Activated CD4-positive, alpha-beta memory T cell treated with anti-CD3 and anti-CD28 coated beads, Interleukin-2, amount 10 ng/mL, durations not matched to agents 7 days and 5 days (primary cell): ENCODE results near the gene PSTPIP1. TPM values are rescaled to one million over a fixed set of nuclear protein-coding genes. Genes with fewer than 3 reads are reported as not detected.

Experiments
- CTCF ChIA-PET: fragments of 350-600 bp; sonication (Branson Sonifier 250); formaldehyde crosslinking; loops from one replicate; lab custom pipeline; 2021; ENCODE audit warnings: antibody characterized with exemption, inconsistent platforms; lab: Charles Lee
- POLR2A ChIA-PET: fragments of 350-600 bp; sonication (Branson Sonifier 250); formaldehyde crosslinking; loops from one replicate; lab custom pipeline; 2021; ENCODE audit warnings: antibody characterized with exemption; lab: Charles Lee
- DNase-seq: peaks from one replicate; pipeline ENCODE4 v3.0.0-alpha.2; 2020
- H3K27ac Mint-ChIP-seq: one replicate; pipeline ENCODE4 v1.8.0; 2021; ENCODE audit warnings: mild to moderate bottlenecking, mixed read lengths
- H3K27me3 Mint-ChIP-seq: one replicate; pipeline ENCODE4 v1.8.0; 2021; ENCODE audit warnings: mixed read lengths
- H3K36me3 Mint-ChIP-seq: one replicate; pipeline ENCODE4 v1.8.0; 2021; ENCODE audit warnings: low read depth, mixed read lengths
- H3K4me1 Mint-ChIP-seq: one replicate; pipeline ENCODE4 v1.8.0; 2021; ENCODE audit warnings: mixed read lengths
- H3K4me3 Mint-ChIP-seq: one replicate; pipeline ENCODE4 v1.8.0; 2021; ENCODE audit warnings: mild to moderate bottlenecking, mixed read lengths
- H3K9me3 Mint-ChIP-seq: one replicate; pipeline ENCODE4 v1.8.0; 2021; ENCODE audit warnings: mixed read lengths
- total RNA-seq, 2 experiments: library from RNA; stranded (reverse); gene quantifications; one replicate each; pipeline ENCODE4 v1.2.3, GENCODE V29; 2021

Gene PSTPIP1
- total RNA-seq, 2 experiments from 2014 or later, result 181 to 187 TPM

- Mint-ChIP-seq H3K27ac (peak overlapping the region; percentile 96), H3K9me3 (no peaks in the 10 kb centered on the region), H3K4me1 (peaks cover 94% of the 10 kb centered on the region), H3K27me3 (no peaks in the 10 kb centered on the region), H3K36me3 (peaks cover 62% of the 10 kb centered on the region), H3K4me3 (no peak overlapping the region)
- ChIA-PET POLR2A (interaction anchor here (0.8 to 8.5 kb wide), 6 partner anchors 9 to 28 kb away, joined by 3 to 188 read pairs (median 4); partner anchors contain the start of gene PSTPIP1), CTCF (interaction anchor here (1.4 kb wide), 1 partner anchor 20 kb away, joined by 4 read pairs; the partner anchor contains the start of gene PSTPIP1)
- no peak for DNase-seq
Measured at GRCh38 chr15:77015646-77016320, 20.9 kb downstream of the PSTPIP1 start.

- POLR2A ChIA-PET, result interaction anchor here (0.8 to 8.5 kb wide), 5 partner anchors 8 to 19 kb away, joined by 3 to 188 read pairs (median 3); partner anchors contain the start of gene PSTPIP1
- Mint-ChIP-seq H3K36me3 (peaks cover 61% of the 10 kb centered on the region), H3K27me3 (no peaks in the 10 kb centered on the region), H3K9me3 (no peaks in the 10 kb centered on the region), H3K4me1 (peaks cover 94% of the 10 kb centered on the region), H3K4me3 (no peak overlapping the region), H3K27ac (no peak overlapping the region)
- CTCF ChIA-PET, result interaction anchor here (1.4 kb wide), 1 partner anchor 21 kb away, joined by 4 read pairs; the partner anchor contains the start of gene PSTPIP1
- no peak for DNase-seq
Measured at GRCh38 chr15:77016321-77016695, 21.4 kb downstream of the PSTPIP1 start.

GRCh38 chr15:77017091-77017660, 22.2 kb downstream of the PSTPIP1 start:
- H3K4me3 Mint-ChIP-seq, result no peak overlapping the region
- peaks cover 64% of the 10 kb centered on the region for H3K36me3 Mint-ChIP-seq
- POLR2A ChIA-PET, result interaction anchor here (1.0 to 8.5 kb wide), 2 partner anchors 13 to 20 kb away, joined by 4 to 188 read pairs; partner anchors contain the start of gene PSTPIP1

GRCh38 chr15:77017761-77018720, 23.1 kb downstream of the PSTPIP1 start:
- Mint-ChIP-seq H3K27ac (peak overlapping the region; percentile 99), H3K27me3 (no peaks in the 10 kb centered on the region), H3K36me3 (peaks cover 65% of the 10 kb centered on the region), H3K9me3 (no peaks in the 10 kb centered on the region), H3K4me1 (peaks cover 95% of the 10 kb centered on the region), H3K4me3 (no peak overlapping the region)
- no peak for DNase-seq
- ChIA-PET CTCF (interaction anchor here (1.4 kb wide), 1 partner anchor 32 kb away, joined by 4 read pairs; no protein-coding TSS in a partner anchor), POLR2A (interaction anchor here (1.3 to 8.5 kb wide), 2 partner anchors 21 to 30 kb away, joined by 4 to 188 read pairs; partner anchors contain the start of gene PSTPIP1)

More at GRCh38 chr15:77017091-77017660, 22.2 kb downstream of the PSTPIP1 start:
- H3K9me3 Mint-ChIP-seq, result no peaks in the 10 kb centered on the region
- CTCF ChIA-PET, result interaction anchor here (1.4 kb wide), 1 partner anchor 31 kb away, joined by 4 read pairs; no protein-coding TSS in a partner anchor
- no peaks in the 10 kb centered on the region for H3K27me3 Mint-ChIP-seq
- no peak for DNase-seq
- peaks cover 94% of the 10 kb centered on the region for H3K4me1 Mint-ChIP-seq
- peak overlapping the region; percentile 99 for H3K27ac Mint-ChIP-seq

- peaks cover 95% of the 10 kb centered on the region for H3K4me1 Mint-ChIP-seq
- DNase-seq, result no peak
- H3K27me3 Mint-ChIP-seq, result no peaks in the 10 kb centered on the region
- H3K36me3 Mint-ChIP-seq, result peaks cover 68% of the 10 kb centered on the region
- peak overlapping the region; percentile 99 for H3K27ac Mint-ChIP-seq
- POLR2A ChIA-PET, result interaction anchor here (1.3 to 8.5 kb wide), 2 partner anchors 22 to 31 kb away, joined by 4 to 188 read pairs; partner anchors contain the start of gene PSTPIP1
- CTCF ChIA-PET, result interaction anchor here (1.2 kb wide), 1 partner anchor 45 kb away, joined by 3 read pairs; no protein-coding TSS in a partner anchor
- no peak overlapping the region for H3K4me3 Mint-ChIP-seq
- no peaks in the 10 kb centered on the region for H3K9me3 Mint-ChIP-seq
Measured at GRCh38 chr15:77018796-77019505, 24.0 kb downstream of the PSTPIP1 start.

- no peaks in the 10 kb centered on the region for H3K9me3 Mint-ChIP-seq
- peaks cover 70% of the 10 kb centered on the region for H3K36me3 Mint-ChIP-seq
- no peak for DNase-seq
- ChIA-PET POLR2A (interaction anchor here (1.0 to 8.5 kb wide), 3 partner anchors 13 to 32 kb away, joined by 4 to 188 read pairs (median 4); partner anchors contain the start of gene PSTPIP1), CTCF (interaction anchor here (1.2 kb wide), 1 partner anchor 46 kb away, joined by 3 read pairs; no protein-coding TSS in a partner anchor)
- H3K4me3 Mint-ChIP-seq, result no peak overlapping the region
- peaks cover 92% of the 10 kb centered on the region for H3K4me1 Mint-ChIP-seq
- no peaks in the 10 kb centered on the region for H3K27me3 Mint-ChIP-seq
- H3K27ac Mint-ChIP-seq, result peak overlapping the region; percentile 99
Measured at GRCh38 chr15:77019521-77020331, 24.8 kb downstream of the PSTPIP1 start.

- CTCF ChIA-PET, result interaction anchor here (1.2 kb wide), 1 partner anchor 46 kb away, joined by 3 read pairs; no protein-coding TSS in a partner anchor
- Mint-ChIP-seq H3K27ac (peak overlapping the region; percentile 99), H3K4me1 (peaks cover 84% of the 10 kb centered on the region), H3K9me3 (no peaks in the 10 kb centered on the region), H3K4me3 (no peak overlapping the region), H3K36me3 (peaks cover 69% of the 10 kb centered on the region), H3K27me3 (no peaks in the 10 kb centered on the region)
- no peak for DNase-seq
- POLR2A ChIA-PET, result interaction anchor here (1.0 to 8.5 kb wide), 3 partner anchors 14 to 24 kb away, joined by 4 to 188 read pairs (median 59); partner anchors contain the start of gene PSTPIP1
Measured at GRCh38 chr15:77020348-77021087, 25.6 kb downstream of the PSTPIP1 start.

- no peak for DNase-seq
- H3K4me3 Mint-ChIP-seq, result peak overlapping the region; percentile 57
- H3K9me3 Mint-ChIP-seq, result no peaks in the 10 kb centered on the region
- no peaks in the 10 kb centered on the region for H3K27me3 Mint-ChIP-seq
- H3K4me1 Mint-ChIP-seq, result peaks cover 79% of the 10 kb centered on the region
- peaks cover 74% of the 10 kb centered on the region for H3K36me3 Mint-ChIP-seq
- POLR2A ChIA-PET, result interaction anchor here (1.0 to 3.9 kb wide), 4 partner anchors 8 to 34 kb away, joined by 6 to 59 read pairs (median 28); partner anchors contain the start of gene PSTPIP1
- H3K27ac Mint-ChIP-seq, result peak overlapping the region; percentile 99
- CTCF ChIA-PET, result interaction anchor here (1.8 kb wide), 1 partner anchor 47 kb away, joined by 16 read pairs; no protein-coding TSS in a partner anchor
Measured at GRCh38 chr15:77021088-77021481, 26.2 kb downstream of the PSTPIP1 start.

GRCh38 chr15:77021803-77022381, 27.0 kb downstream of the PSTPIP1 start:
- peak; percentile 73 for DNase-seq
- H3K36me3 Mint-ChIP-seq, result peaks cover 82% of the 10 kb centered on the region
- H3K4me1 Mint-ChIP-seq, result peaks cover 78% of the 10 kb centered on the region
- POLR2A ChIA-PET, result interaction anchor here (0.7 to 3.9 kb wide), 10 partner anchors 9 to 521 kb away, joined by 3 to 59 read pairs (median 5); partner anchors contain the start of gene PSTPIP1
- no peaks in the 10 kb centered on the region for H3K9me3 Mint-ChIP-seq
- no peaks in the 10 kb centered on the region for H3K27me3 Mint-ChIP-seq
- peak overlapping the region; percentile 57 for H3K4me3 Mint-ChIP-seq
- H3K27ac Mint-ChIP-seq, result peak overlapping the region; percentile 99
- CTCF ChIA-PET, result interaction anchor here (1.0 to 1.9 kb wide), 10 partner anchors 8 to 80 kb away, joined by 3 to 16 read pairs (median 6); partner anchors contain the start of gene PSTPIP1
